GM19397 (cell line): ENCODE measurements around the gene RAB40AL.

Experiments used
- ATAC-seq: cut with Tn5 transposase; IDR thresholded peaks from one replicate; pipeline ENCODE4 v1.9.1; 2021; ENCODE audit warnings: mild to moderate bottlenecking, moderate library complexity; ENCODE audit not compliant: unreplicated experiment

Gene RAB40AL

GRCh38 chrX:102979536-102979935 lies 42.5 kb downstream of the RAB40AL start:
- ATAC-seq = no peak

DNA sequence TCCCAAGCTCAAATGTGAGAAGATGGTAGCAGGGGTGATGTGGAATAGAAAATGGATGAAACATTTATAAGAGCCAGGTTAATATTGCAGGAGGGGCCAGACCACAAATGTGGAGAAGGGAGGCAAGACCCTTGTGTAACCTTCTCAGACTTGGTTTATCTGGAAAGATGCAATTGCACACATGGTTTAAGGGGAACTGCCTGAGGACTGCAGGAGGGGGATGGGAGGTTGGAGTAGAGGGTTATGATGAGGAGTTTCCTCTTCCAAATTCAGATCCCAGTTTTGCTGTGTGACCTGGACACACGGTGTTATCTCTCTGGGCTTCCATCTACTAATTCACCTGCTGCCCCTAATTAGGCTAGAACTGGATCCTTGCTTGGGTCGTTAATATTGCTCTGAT lies 46.1 kb downstream of the RAB40AL start:
- ATAC-seq = no peak

DNA sequence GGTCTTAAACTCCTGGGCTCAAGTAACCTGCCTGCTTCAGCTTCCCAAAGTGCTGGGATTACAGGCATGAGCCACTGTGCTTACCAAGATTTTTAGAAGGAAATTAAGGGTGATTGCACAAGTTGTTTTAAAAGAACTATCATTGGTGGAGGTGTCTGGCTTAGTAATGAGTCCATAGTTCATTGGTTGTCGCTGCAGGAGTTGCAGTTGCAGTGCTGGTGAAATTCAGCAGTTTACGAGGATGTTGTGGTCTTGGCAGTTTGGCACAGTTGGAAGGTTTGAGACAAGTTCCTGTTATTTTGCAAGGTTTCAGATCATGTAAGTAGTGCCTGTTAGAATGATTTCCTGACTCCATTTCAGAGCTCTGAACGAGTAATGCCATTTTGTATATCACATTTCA lies 48.1 kb downstream of the RAB40AL start:
- ATAC-seq = no peak
